Fibroblast of pulmonary artery (primary cell): ENCODE data around the gene TFG.

Experiments
- DNase-seq: peaks from one replicate; pipeline ENCODE4 v3.0.0-alpha.2; 2010; ENCODE audit warnings: low read depth
- H3K4me3 ChIP-seq: replicated peaks from 2 replicates; pipeline ENCODE4 v1.5.1; 2011; ENCODE audit warnings: low read depth, mild to moderate bottlenecking, control low read depth, low read length, moderate library complexity
- TF ChIP-seq, protein P1 (sequence below): IDR thresholded peaks from 2 replicates; pipeline ENCODE4 v1.5.1; 2011; ENCODE audit warnings: mild to moderate bottlenecking, control low read depth, low read length, inconsistent platforms; ENCODE audit errors: missing control alignments

Gene TFG

DNA sequence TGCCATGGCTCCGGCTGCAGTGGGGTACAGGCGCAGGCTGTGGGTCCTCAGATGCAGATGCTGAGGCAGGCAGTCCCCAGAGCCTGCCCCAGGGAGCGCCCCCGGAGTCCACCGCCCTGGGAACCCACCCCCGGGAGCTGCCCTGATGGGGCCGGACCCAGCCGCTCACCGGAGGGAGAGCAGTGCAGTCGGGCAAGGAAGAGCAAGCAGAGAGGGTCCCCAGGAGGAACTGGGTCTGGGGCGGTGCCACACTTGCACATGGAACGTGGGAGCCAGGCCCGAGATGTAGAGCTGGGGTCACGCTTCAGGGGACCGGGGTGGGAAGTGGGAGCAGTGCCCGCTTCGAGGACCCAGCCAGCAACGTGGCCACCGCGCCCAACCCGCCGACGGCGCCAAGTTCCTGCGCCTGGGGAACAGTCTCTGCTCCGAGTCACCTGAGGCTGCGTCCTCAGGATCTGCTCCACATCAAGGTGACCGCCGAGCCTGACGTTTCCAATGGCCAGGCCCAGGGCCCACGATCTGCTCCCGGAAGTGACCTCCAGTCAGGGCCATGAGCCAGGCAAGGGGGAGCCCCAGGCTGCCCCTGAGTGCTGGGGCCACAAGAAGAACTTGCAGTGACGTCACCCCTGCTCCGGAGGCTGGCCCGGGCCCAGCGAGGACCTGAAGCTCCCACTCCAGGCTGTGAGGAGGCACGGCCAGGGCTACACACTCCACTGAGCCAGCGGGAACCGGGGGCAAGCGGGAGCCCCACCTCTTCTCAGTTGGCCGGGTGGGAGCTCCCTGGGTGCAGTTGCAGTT, 27.0 kb upstream of the TFG start:
- DNase-seq, result peak; percentile 16
- H3K4me3 ChIP-seq, result no peak overlapping the region
- TF ChIP-seq, protein P1, sequence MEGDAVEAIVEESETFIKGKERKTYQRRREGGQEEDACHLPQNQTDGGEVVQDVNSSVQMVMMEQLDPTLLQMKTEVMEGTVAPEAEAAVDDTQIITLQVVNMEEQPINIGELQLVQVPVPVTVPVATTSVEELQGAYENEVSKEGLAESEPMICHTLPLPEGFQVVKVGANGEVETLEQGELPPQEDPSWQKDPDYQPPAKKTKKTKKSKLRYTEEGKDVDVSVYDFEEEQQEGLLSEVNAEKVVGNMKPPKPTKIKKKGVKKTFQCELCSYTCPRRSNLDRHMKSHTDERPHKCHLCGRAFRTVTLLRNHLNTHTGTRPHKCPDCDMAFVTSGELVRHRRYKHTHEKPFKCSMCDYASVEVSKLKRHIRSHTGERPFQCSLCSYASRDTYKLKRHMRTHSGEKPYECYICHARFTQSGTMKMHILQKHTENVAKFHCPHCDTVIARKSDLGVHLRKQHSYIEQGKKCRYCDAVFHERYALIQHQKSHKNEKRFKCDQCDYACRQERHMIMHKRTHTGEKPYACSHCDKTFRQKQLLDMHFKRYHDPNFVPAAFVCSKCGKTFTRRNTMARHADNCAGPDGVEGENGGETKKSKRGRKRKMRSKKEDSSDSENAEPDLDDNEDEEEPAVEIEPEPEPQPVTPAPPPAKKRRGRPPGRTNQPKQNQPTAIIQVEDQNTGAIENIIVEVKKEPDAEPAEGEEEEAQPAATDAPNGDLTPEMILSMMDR, result no peak

- no peak overlapping the region for H3K4me3 ChIP-seq
- DNase-seq, result no peak
- TF ChIP-seq, protein P1, result no peak
These were observed 26.2 kb upstream of the TFG start for GRCh38 chr3:100682854-100683760.

DNA sequence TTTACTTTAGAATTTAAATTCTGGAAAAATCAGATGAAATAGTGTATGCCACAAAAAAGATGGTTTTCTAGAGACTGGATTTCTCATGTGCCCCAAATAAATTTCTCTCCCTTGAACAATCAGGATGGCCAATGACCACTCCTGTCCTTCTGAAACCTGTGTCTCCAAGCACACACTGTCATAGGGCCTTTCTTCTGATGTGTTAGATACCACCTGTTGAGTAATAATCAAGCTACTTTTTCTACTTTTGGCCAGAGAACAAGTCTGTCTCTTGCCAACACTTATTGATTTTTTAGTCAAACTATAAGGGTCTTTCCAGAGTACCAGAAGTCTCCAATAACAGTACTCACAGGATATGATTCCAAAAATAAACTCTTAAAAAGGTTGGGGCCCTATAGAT, 16.1 kb upstream of the TFG start:
- H3K4me3 ChIP-seq, result no peak overlapping the region
- TF ChIP-seq, protein P1, result no peak
- DNase-seq, result no peak

- no peak for DNase-seq
- no peak overlapping the region for H3K4me3 ChIP-seq
- TF ChIP-seq, protein P1, result no peak
These were observed 13.6 kb upstream of the TFG start for GRCh38 chr3:100695696-100696095.

- no peak overlapping the region for H3K4me3 ChIP-seq
- DNase-seq, result no peak
- TF ChIP-seq, protein P1, result no peak
These were observed 13.1 kb upstream of the TFG start for GRCh38 chr3:100696161-100696560.

- TF ChIP-seq, protein P1, result no peak
- H3K4me3 ChIP-seq, result no peak overlapping the region
- DNase-seq, result no peak
These were observed 12.1 kb upstream of the TFG start for GRCh38 chr3:100697172-100697571.
